Lung microvascular endothelial cell (primary cell): Measurements from ENCODE around the gene PLPP6. TPM values are rescaled to one million over a fixed set of nuclear protein-coding genes. Genes with fewer than 3 reads are reported as not detected.

ENCODE experiments used
- DNase-seq, 2 donors: peaks; one replicate each; pipeline versions ENCODE4 v3.0.0 to v3.0.0-alpha.2; 2010; ENCODE audit warnings: low read depth in 2 of 2
- total RNA-seq: library from RNA; depleted of rRNA; stranded (reverse); fragments of >200 nt; gene quantifications from 2 replicates; pipeline ENCODE4 v1.2.1, GENCODE V29; 2014

Gene PLPP6
- total RNA-seq, 1 donor from 2014 or later, result 7.3 TPM

DNA sequence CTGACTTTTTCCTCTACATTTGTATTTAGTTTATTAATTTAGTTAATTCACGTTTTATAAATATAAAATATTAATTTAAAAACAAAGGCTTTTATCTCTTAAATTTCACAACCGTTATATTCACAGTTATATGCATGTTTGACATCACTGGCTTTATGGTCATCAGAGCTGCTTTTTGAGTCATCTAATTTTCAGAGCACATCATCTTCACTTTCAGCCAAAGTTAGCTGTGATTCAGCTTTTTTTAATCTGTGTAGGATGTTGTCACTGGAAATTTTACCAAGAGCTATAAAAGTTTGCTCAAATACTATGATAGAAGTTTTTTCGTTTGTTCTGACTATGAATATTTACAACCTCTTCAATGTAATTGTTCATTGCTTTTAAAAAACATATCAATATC, 29.7 kb downstream of the PLPP6 start:
- DNase-seq, result no peak

DNA sequence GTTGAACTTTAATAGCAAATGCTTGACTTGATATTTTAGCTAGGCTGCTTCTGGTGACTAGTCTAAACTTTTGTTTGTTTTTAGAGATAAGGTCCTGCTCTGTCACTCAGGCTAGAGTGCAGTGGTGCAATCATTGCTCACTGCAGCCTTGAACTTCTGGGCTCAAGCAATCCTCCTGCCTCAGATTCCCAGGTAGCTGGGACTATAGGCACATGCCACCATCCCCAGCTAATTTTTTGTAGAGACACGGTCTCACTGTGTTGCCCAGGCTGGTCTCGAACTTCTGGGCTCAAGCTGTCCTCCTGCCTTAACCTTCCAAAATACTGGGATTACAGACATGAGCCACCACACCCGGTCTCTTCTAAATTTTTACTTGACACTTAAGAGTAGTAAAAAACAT, 38.0 kb downstream of the PLPP6 start:
- DNase-seq, result no peak

DNA sequence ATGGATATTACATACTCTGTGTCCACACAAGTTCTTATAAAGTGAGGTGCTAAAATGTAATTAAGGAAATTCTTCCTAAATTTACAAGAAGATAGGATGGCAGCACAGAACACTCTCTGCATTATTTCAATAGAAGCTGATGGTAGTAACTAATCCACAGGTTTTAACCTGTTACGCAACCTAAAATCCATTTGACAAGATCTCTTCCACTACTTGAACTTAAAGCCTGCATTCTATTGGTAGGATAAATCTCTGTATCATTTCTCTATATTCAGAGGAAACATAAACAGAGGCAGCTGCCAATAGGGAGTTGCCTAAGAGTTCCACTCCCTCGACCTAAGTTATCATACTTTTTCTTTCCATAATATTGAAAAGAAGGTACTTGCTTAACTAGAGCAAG, 38.8 kb downstream of the PLPP6 start:
- no peak for DNase-seq

DNA sequence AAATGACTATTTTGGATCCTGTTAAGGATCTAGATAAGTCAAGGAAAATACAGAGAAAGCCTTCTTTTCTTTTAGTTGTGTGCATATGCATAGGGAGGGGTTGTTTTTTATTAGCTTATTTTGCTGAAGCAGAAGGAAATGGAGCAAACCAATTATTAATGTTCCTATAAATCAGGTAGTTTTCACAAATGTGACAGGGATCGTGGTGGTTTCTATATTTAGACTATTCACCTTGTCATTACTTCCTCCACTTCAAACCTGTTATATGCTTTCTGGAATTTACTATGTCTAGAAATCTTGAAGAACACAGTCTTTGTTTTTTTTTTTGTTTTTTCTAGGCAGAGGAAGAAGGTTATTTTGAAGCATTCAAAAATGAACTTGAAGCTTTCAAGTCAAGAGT, 39.4 kb downstream of the PLPP6 start:
- no peak for DNase-seq

DNA sequence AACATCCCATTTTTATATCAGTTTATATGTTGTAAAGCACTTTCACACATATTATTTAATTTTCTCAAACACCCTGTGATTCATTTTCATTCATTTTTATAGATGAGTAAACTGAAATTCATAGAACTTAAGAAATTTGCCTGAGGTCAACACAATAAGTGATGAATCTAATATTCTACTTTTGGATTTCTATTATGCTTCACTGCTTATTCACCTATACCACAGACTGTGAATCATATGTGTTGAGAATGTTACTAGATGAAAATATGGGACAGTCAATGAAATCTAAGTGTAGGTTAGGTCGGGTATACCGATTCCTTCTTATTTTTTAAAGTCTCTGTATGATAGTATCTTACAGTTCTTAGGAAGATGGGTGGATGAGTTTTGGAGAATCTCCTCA, 42.0 kb downstream of the PLPP6 start:
- DNase-seq, result no peak

DNA sequence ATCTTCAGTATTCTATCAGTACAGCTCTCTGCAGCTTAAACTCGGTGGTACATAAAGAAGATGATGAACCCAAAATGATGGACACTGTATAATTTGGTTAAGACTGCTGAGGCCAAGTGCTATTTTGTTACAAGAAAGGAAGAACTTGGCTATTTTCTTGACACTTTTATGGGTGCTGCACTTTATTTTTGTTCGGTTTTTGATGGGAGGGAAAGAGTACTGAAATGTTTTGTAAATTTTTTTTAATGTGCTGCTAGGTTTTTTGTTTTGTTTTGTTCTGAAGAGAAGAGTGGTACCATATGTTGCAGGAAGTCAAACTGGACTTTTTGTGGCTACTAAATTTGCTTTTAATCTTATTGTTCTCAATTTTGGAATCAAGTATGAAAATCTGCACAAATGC, 43.9 kb downstream of the PLPP6 start:
- DNase-seq, result no peak

DNA sequence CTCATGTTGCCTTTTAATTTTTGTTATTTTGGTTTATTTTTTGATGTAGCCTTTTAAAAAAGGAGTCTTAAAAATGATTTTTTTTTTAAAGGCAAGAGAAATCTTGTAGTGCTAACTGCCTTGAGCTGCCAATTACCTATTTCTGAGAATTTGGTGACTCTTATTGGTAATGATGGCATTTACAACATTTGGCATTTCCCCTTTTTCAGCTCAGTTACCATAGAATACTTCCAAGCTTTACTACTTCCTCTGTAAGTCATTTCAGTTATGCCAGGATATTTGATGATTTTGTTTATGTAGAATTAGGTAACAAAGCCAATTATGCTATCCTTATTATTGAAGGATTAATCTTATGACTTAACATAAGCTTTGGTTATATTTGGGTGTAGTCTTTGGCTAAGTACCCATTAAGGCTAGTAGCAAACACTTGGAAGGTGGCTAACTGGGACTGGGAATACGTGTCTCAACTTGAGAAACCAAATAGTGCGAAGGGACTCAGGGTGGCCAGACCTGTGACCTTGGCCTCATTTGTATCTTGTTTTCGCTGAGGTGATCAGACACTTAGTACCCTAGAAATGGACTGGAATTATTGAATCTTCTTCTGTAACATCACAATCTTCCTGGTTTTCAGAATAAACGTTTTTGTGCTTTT, 45.0 kb downstream of the PLPP6 start:
- DNase-seq, result no peak

DNA sequence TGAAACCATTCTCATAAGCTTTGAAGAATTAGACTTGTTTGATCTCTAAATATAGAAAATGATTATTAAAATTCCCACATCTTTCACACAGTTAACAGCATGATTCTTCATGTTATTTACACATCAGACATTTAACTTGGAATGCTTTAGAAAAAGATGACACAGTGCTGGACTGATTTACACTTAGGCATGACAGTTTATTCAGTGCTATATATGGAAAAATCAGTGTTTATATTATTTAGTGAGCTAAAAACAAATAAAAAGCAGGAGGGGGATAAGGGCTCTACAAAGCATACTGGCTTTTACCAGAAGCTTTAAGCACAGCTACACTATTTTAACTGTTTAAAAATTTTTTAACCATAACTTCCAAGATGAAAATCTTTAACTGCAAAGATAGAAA, 47.3 kb downstream of the PLPP6 start:
- no peak for DNase-seq

DNA sequence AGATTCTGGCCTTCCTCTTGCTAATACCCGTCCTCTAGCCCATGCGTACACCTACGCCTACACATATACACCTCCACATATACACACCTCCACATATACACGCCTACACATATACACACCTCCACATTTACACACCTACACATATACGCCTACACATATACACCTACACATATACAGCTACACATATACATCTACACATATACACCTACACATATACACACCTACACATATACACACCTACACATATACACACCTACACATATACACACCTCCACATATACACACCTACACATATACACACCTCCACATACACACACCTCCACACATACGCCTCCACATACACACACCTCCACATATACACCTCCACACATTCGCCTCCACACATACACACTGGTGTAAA, 51.8 kb downstream of the PLPP6 start:
- no peak for DNase-seq

DNA sequence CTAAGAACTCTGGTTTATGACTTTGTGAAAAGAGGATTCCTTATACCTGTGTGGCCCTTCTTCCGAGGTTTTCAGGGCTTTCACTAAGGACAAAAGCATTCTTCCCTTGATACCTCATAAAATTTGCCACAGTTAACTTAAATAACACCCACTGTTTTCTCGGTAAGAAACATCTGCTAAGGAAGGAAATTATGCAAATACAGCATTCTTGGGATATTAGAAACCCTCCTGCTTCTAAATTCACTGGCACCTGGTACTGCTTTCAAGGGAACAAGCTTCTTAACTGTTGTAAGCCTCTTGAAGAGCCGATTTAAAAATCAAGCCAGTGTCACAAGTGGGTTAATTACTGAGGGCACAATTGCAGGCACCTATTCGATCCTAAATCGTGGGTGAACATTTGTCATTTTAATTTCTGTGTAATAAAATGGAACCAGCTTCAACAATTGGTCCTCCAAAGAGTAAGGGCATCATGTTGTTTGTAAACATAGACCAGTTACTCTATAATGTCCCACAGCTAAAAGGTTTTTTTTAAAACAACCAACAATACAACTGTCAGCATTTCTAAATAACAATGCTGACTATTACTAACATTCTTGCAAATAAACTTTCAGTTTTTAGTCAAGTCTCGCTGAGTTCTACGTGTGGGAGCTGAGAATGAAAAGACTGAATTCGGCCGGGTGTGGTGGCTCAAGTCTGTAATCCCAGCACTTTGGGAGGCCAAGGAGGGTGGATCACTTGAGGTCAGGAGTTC, 52.3 kb downstream of the PLPP6 start:
- DNase-seq, result peak in 1 of 2 donors; percentile 31

Other genes starting within 250 kb of the PLPP6 start
- 3.3 and 5.6 TPM in 2 replicates for gene SLC1A1, start 171.8 kb upstream of the PLPP6 start, total RNA-seq
- gene SPATA6L, start 4.2 kb downstream of the PLPP6 start, total RNA-seq, result 2.8 and 6.5 TPM in 2 replicates
- gene CDC37L1, start 17.3 kb downstream of the PLPP6 start, total RNA-seq, result 3.9 and 6.5 TPM in 2 replicates
- gene AK3, start 78.9 kb downstream of the PLPP6 start, total RNA-seq, result 43.7 and 44.2 TPM in 2 replicates
- 8.5 and 12.9 TPM in 2 replicates for gene RCL1, start 130.7 kb downstream of the PLPP6 start, total RNA-seq